ENCODE measurements around the gene DISC1.

DNA sequence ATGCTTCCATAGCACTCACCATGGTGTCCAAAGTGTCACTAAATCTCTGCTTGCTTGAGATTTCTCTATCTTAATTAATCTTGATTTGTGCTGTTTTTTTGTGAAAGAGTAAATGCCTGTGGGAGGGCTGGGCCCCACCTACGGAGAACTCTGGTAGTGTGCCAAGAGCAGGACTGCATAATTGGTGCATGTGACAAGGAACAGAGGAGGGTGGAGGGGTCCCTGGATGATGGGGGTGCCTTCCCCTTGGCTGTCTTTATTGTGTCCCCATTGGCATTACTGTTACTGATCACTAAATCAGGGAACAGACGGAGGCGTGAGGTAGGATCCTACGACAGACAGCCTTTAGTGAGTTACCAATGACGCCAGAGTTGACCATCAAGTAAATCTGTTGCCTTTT, 223.4 kb downstream of the DISC1 start:
- TF ChIP-seq EZH2phosphoT487 (IDR thresholded peaks at IDR 0.05; ENCODE audit: low read depth), result no peak
- TF ChIP-seq CTCF (IDR thresholded peaks at IDR 0.05; ENCODE audit: low read depth, low read length), result no peak
